H1 (cell line): ENCODE data around the gene DHX57. TPM values are rescaled to one million over a fixed set of nuclear protein-coding genes. Genes with fewer than 3 reads are reported as not detected.
A peak's percentile ranks its signal among the peaks of the same experiment; 100 is the strongest.

Experiments used
- CTCF ChIA-PET: fragments of 300-600 bp; sonication (Branson Sonifier 250); formaldehyde crosslinking; loops from one replicate; lab custom pipeline; 2021; ENCODE audit not compliant: partially characterized antibody; lab: Charles Lee
- POLR2A ChIA-PET: fragments of 300-600 bp; sonication (Branson Sonifier 250); formaldehyde crosslinking; loops from one replicate; lab custom pipeline; 2021; ENCODE audit warnings: inconsistent platforms; ENCODE audit not compliant: partially characterized antibody; lab: Charles Lee
- DNase-seq, 2 experiments: peaks; one replicate each; pipeline versions ENCODE4 v3.0.0 to v3.0.0-alpha.2; 2010 to 2022; ENCODE audit warnings: low spot score in 2 of 2, low read depth in 1 of 2, mixed read lengths in 1 of 2
- FAIRE-seq: peaks from 2 replicates; lab custom pipeline; 2011; peaks lifted over from hg19 to GRCh38; lab: Jason Lieb, UNC
- H2AFZ ChIP-seq: 2 replicates; pipeline ENCODE4 v1.8.1; 2012; ENCODE audit warnings: low read length, inconsistent platforms
- H2AK5ac ChIP-seq: 2 replicates; pipeline ENCODE4 v1.6.1; 2013; ENCODE audit warnings: low read depth, low read length
- H2BK120ac ChIP-seq: replicated peaks from 2 replicates; pipeline ENCODE3; 2013; ENCODE audit warnings: low read depth, low read length, inconsistent platforms
- H2BK12ac ChIP-seq: 2 replicates; pipeline ENCODE4 v1.6.1; 2013; ENCODE audit warnings: low read depth, low read length
- H2BK15ac ChIP-seq: 2 replicates; pipeline ENCODE4 v1.6.1; 2013; ENCODE audit warnings: low read length
- H2BK20ac ChIP-seq: 2 replicates; pipeline ENCODE4 v1.6.1; 2013; ENCODE audit warnings: low read length
- H2BK5ac ChIP-seq: 2 replicates; pipeline ENCODE4 v1.6.1; 2013; ENCODE audit warnings: low read depth, low read length
- H3K14ac ChIP-seq: 2 replicates; pipeline ENCODE4 v1.6.1; 2013; ENCODE audit warnings: inconsistent platforms; ENCODE audit not compliant: insufficient read length
- H3K18ac ChIP-seq: 2 replicates; pipeline ENCODE4 v1.6.1; 2013; ENCODE audit warnings: low read length; ENCODE audit errors: extremely low read depth
- H3K23ac ChIP-seq: 2 replicates; pipeline ENCODE4 v1.6.1; 2013; ENCODE audit warnings: inconsistent platforms; ENCODE audit not compliant: insufficient read length
- H3K23me2 ChIP-seq: 2 replicates; pipeline ENCODE4 v1.6.1; 2013; ENCODE audit warnings: low read depth, low read length
- H3K27ac ChIP-seq: 2 replicates; pipeline ENCODE4 v1.6.1; 2011; ENCODE audit warnings: low read depth, low read length, inconsistent platforms
- H3K27me3 ChIP-seq, 4 experiments: replicated peaks in 1 of 4; 1 replicate in 1 of 4; 2 replicates in 3 of 4; pipeline versions ENCODE4 v1.6.1 to v1.8.1; 2011 to 2013; ENCODE audit warnings: low read length in 3 of 4, mild to moderate bottlenecking in 3 of 4, inconsistent platforms in 2 of 4, mixed read lengths in 2 of 4, moderate library complexity in 1 of 4; ENCODE audit not compliant: control insufficient read depth in 3 of 4, insufficient read depth in 3 of 4; ENCODE audit errors: extremely low read depth in 1 of 4
- H3K36me3 ChIP-seq, 4 experiments: 2 replicates each; pipeline versions ENCODE4 v1.6.1 to v1.8.1; 2011 to 2013; ENCODE audit warnings: mild to moderate bottlenecking in 4 of 4, low read length in 3 of 4, moderate library complexity in 2 of 4, control low read depth in 1 of 4, inconsistent platforms in 1 of 4; ENCODE audit not compliant: insufficient read depth in 4 of 4, control insufficient read depth in 2 of 4
- H3K4ac ChIP-seq: replicated peaks from 2 replicates; pipeline ENCODE3; 2013; ENCODE audit warnings: low read length, low read depth, mixed read lengths, inconsistent platforms; ENCODE audit not compliant: insufficient read length
- H3K4me1 ChIP-seq, 4 experiments: replicated peaks in 1 of 4; 1 replicate in 1 of 4; 2 replicates in 3 of 4; pipeline versions ENCODE4 v1.6.1 to v1.8.1; 2011 to 2013; ENCODE audit warnings: low read length in 3 of 4, inconsistent platforms in 2 of 4, mixed read lengths in 1 of 4; ENCODE audit not compliant: insufficient read depth in 4 of 4, control insufficient read depth in 3 of 4
- H3K4me2 ChIP-seq, 2 experiments: 2 replicates each; pipeline versions ENCODE4 v1.6.1 to v1.8.1; 2011 to 2013; ENCODE audit warnings: low read depth in 2 of 2, low read length in 2 of 2, control low read depth in 1 of 2, inconsistent platforms in 1 of 2, mild to moderate bottlenecking in 1 of 2; ENCODE audit not compliant: insufficient read depth in 1 of 2
- H3K4me3 ChIP-seq, 4 experiments: fragments of 200-600, 300-600 bp in 1 of 4; sonication (generic), shearing (Covaris generic), sonication (Bioruptor Twin) in 1 of 4; 2 replicates each; pipeline versions ENCODE4 v1.5.1 to v1.8.1; 2011 to 2016; ENCODE audit warnings: low read length in 4 of 4, low read depth in 3 of 4, control low read depth in 2 of 4, inconsistent platforms in 2 of 4, mild to moderate bottlenecking in 2 of 4, mixed read lengths in 1 of 4, moderate library complexity in 1 of 4; ENCODE audit not compliant: insufficient read depth in 2 of 4; ENCODE audit errors: extremely low read depth in 1 of 4
- H3K56ac ChIP-seq: replicated peaks from 2 replicates; pipeline ENCODE3; 2013; ENCODE audit warnings: low read depth, mild to moderate bottlenecking, mixed read lengths, low read length, inconsistent platforms; ENCODE audit not compliant: insufficient read length
- H3K79me1 ChIP-seq: 2 replicates; pipeline ENCODE4 v1.6.1; 2013; ENCODE audit warnings: low read depth, low read length, control low read depth
- H3K79me2 ChIP-seq, 2 experiments: 2 replicates each; pipeline versions ENCODE4 v1.6.1 to v1.8.1; 2012 to 2013; ENCODE audit warnings: low read length in 2 of 2, mild to moderate bottlenecking in 2 of 2, inconsistent platforms in 1 of 2; ENCODE audit not compliant: insufficient read depth in 2 of 2, control insufficient read depth in 1 of 2
- H3K9ac ChIP-seq, 4 experiments: replicated peaks in 1 of 4; 1 replicate in 1 of 4; 2 replicates in 3 of 4; pipeline versions ENCODE4 v1.6.1 to v1.8.1; 2011 to 2013; ENCODE audit warnings: low read depth in 3 of 4, low read length in 3 of 4, control low read depth in 2 of 4, mild to moderate bottlenecking in 2 of 4, moderate library complexity in 2 of 4, inconsistent platforms in 1 of 4; ENCODE audit errors: extremely low read depth in 1 of 4
- H3K9me3 ChIP-seq, 2 experiments: 2 replicates each; pipeline versions ENCODE4 v1.6.1 to v1.8.1; 2012 to 2013; ENCODE audit warnings: mild to moderate bottlenecking in 2 of 2, moderate library complexity in 2 of 2, control low read depth in 1 of 2, inconsistent platforms in 1 of 2, low read depth in 1 of 2, low read length in 1 of 2, mixed read lengths in 1 of 2; ENCODE audit not compliant: insufficient read depth in 2 of 2
- H4K20me1 ChIP-seq, 2 experiments: replicated peaks in 1 of 2; 2 replicates each; pipeline versions ENCODE3 to v1.8.1; 2011 to 2013; ENCODE audit warnings: inconsistent platforms in 2 of 2, low read length in 2 of 2, mild to moderate bottlenecking in 1 of 2; ENCODE audit not compliant: insufficient read depth in 2 of 2, control insufficient read depth in 1 of 2
- H4K5ac ChIP-seq: 2 replicates; pipeline ENCODE4 v1.6.1; 2013; ENCODE audit warnings: low read length, low read depth, mixed read lengths, inconsistent platforms; ENCODE audit not compliant: insufficient read length
- H4K8ac ChIP-seq: 2 replicates; pipeline ENCODE4 v1.8.0; 2013; ENCODE audit warnings: mild to moderate bottlenecking, moderate library complexity, low read length, inconsistent platforms; ENCODE audit not compliant: insufficient read depth; ENCODE audit errors: extremely low read depth
- H4K91ac ChIP-seq: replicated peaks from 2 replicates; pipeline ENCODE3; 2013; ENCODE audit warnings: low read length, mixed read lengths, inconsistent platforms; ENCODE audit not compliant: insufficient read length
- KDM4A ChIP-seq: IDR thresholded peaks from one replicate; pipeline ENCODE4 v1.7.1; 2012; ENCODE audit warnings: low read depth, mild to moderate bottlenecking, moderate library complexity, low read length, inconsistent platforms; ENCODE audit not compliant: severe bottlenecking
- SAP30 ChIP-seq: fragments of 300-600 bp; sonication (generic); IDR thresholded peaks from 2 replicates; pipeline ENCODE4 v1.7.1; 2012; ENCODE audit warnings: low read length, moderate library complexity, mild to moderate bottlenecking, inconsistent platforms; ENCODE audit not compliant: insufficient read depth, insufficient replicate concordance
- TCF12 ChIP-seq: IDR thresholded peaks from 2 replicates; pipeline ENCODE4 v1.6.1; 2011; ENCODE audit warnings: low read depth, mild to moderate bottlenecking, low read length
- WGBS, 2 experiments: shearing (Covaris generic) in 1 of 2; methylation state at CpG; one replicate each; pipeline versions ENCODE4 v1.1.6 to v1.1.7; 2013 to 2015; ENCODE audit warnings: low lambda C conversion rate in 2 of 2, mixed read lengths in 2 of 2, inconsistent platforms in 1 of 2, low coverage in 1 of 2, missing lambda C conversion rate in 1 of 2; ENCODE audit not compliant: insufficient replicate concordance in 2 of 2, insufficient coverage in 1 of 2, insufficient read length in 1 of 2; ENCODE audit errors: extremely low coverage in 1 of 2, missing lambda C conversion rate in 1 of 2; 5-methylcytosine and 5-hydroxymethylcytosine counted together
- polyA plus RNA-seq, 7 experiments: library from polyadenylated mRNA; depleted of rRNA in 3 of 7; stranded (reverse) in 5 of 7; unstranded in 2 of 7; fragments of >200 nt in 5 of 7; fragments of 200-250 nt in 2 of 7; gene quantifications; 1 replicate in 5 of 7; 2 replicates in 1 of 7; 4 replicates in 1 of 7; pipeline versions ENCODE4 v1.2.1 to v1.2.3, GENCODE V29; 2011 to 2013; ENCODE audit warnings: missing spikeins in 2 of 7, mixed read lengths in 2 of 7
- total RNA-seq: library from RNA; stranded (reverse); fragmentation: NEBNext Ultra II Directional; extraction: Animal tissue kit (Norgen Biotek cat#: 25700); gene quantifications from 2 replicates; pipeline ENCODE4 v1.2.1, GENCODE V29; 2021
- TF ChIP-seq, protein P1 (sequence below): IDR thresholded peaks from 2 replicates; pipeline ENCODE4 v1.6.1; 2012; ENCODE audit warnings: inconsistent platforms

The DHX57 gene
- total and polyA plus RNA-seq, 2 of the 8 experiments (the other 6 are each of a cell fraction or from before 2014, with no cell fraction given) = 10.7 to 32.9 TPM

DNA sequence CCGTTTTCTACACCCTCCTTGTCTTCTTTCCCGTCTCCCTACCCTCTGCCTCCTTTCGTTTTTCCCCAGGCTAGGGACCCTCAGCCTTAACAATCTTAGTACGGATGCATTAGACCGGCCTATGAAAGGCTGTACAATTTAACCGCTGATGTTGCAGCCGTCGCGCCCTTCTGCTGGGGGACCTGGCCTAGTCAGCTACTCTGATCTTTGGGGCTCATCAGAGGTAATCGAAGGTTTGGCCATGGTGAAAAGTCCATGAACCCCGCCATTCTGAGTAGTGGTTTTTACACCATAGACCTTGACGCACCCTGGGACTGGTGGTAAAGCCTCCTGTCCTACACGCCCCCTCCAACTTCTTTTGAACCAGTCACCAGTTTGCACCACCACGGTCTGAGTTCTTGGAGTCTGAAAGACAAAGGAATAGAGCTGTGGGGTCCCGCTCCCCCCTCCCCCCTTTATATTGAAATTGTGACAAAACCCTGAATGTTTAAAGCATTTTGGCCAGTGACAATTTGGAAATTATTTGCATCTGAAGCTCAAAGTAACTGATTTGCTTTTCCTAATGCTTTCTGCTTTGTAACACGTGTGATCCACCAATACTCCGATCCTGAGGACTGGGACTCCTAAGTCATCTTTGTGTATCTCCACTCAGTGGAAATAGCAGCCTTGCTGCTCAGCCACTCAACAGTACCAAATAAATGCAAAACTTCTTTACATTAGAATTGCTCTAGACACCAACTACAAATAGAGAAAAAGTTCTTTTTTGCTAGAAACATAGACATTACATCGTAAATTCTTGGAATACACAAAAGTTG lies 123.9 kb downstream of the DHX57 start:
- no peaks in the 10 kb centered on the region for H3K27me3 ChIP-seq
- ChIA-PET CTCF (interaction anchor here (0.7 to 1.2 kb wide), 3 partner anchors 11 to 83 kb away, joined by 3 read pairs; no protein-coding TSS in a partner anchor), POLR2A (interaction anchor here (0.6 to 20.6 kb wide), 103 partner anchors 11 to 758 kb away, joined by 3 to 486 read pairs (median 5); partner anchors contain the start of genes CYP1B1, DHX57, GALM and GEMIN6)
- H3K36me3 ChIP-seq = peaks cover 23 to 33% (median 29%) of the 10 kb centered on the region in 4 experiments
- peaks cover 20 to 23% of the 10 kb centered on the region in 2 experiments for H4K20me1 ChIP-seq
- H3K4me2 ChIP-seq = peak overlapping the region; percentile 78 to 88
- H2AK5ac ChIP-seq = no peak overlapping the region
- no peak for DNase-seq
- H3K23ac ChIP-seq = no peak overlapping the region
- H3K9ac ChIP-seq = peak overlapping the region; percentile 61 to 93 (median 89)
- H2BK15ac ChIP-seq = 0 out of 2 replicates have a peak overlapping the region, but pooled peaks have one; percentile 6
- peaks cover 0 to 7% of the 10 kb centered on the region in 2 experiments; a peak in 1 of 4 replicates for H3K9me3 ChIP-seq
- H2BK120ac ChIP-seq = peak overlapping the region; percentile 8
- no peak overlapping the region for H3K14ac ChIP-seq
- H3K79me1 ChIP-seq = no peaks in the 10 kb centered on the region
- peaks cover 19 to 44% of the 10 kb centered on the region in 2 experiments for H3K79me2 ChIP-seq
- H3K4ac ChIP-seq = no peak overlapping the region
- H3K23me2 ChIP-seq = peaks cover 7% of the 10 kb centered on the region; the same call in 1 of the 2 replicates
- peak overlapping the region; percentile 7 for H3K56ac ChIP-seq
- WGBS, 2 experiments = 9% methylated on average over 18 of the region's 18 CpGs; no CpG with 5 or more reads in 1 of the 2 experiments
- peak overlapping the region; percentile 93 to 100 (median 97) for H3K4me3 ChIP-seq
- peak overlapping the region; percentile 88 for H2BK5ac ChIP-seq
- peak overlapping the region; percentile 19; the same call in 1 of the 2 replicates for H2BK12ac ChIP-seq
- H3K27ac ChIP-seq = peak overlapping the region; percentile 95
- peak overlapping the region; percentile 38 for H2AFZ ChIP-seq
- peak overlapping the region; percentile 100; the same call in 1 of the 2 replicates for H4K8ac ChIP-seq
- peak overlapping the region; percentile 75 for H4K91ac ChIP-seq
- H4K5ac ChIP-seq = peak overlapping the region; percentile 73
- no peak for FAIRE-seq
- no peak overlapping the region for H2BK20ac ChIP-seq
- peak overlapping the region; percentile 72 for H3K18ac ChIP-seq
- H3K4me1 ChIP-seq = peaks cover 0 to 8% (median 2%) of the 10 kb centered on the region in 4 experiments; a peak in 3 of 7 replicates
- TF ChIP-seq KDM4A = peak; percentile 22
- TF ChIP-seq, protein P1, sequence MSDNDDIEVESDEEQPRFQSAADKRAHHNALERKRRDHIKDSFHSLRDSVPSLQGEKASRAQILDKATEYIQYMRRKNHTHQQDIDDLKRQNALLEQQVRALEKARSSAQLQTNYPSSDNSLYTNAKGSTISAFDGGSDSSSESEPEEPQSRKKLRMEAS = 0 out of 2 replicates have a peak, but pooled peaks have one; percentile 25
- no peak for TF ChIP-seq TCF12
- peak; percentile 5 for TF ChIP-seq SAP30
